ENCODE results near the gene MAP3K21. TPM values are rescaled to one million over a fixed set of nuclear protein-coding genes. Genes with fewer than 3 reads are reported as not detected.
A peak's percentile ranks its signal among the peaks of the same experiment; 100 is the strongest.

MAP3K21 gene
- total and polyA plus RNA-seq, 9 of the 15 experiments (the other 6 are each of a cell fraction or from before 2014, with no cell fraction given): 0.23 to 0.86 (median 0.49) TPM

- Histone ChIP-seq H3K4me2 (ENCODE audit: insufficient read depth, low read length) (no peak overlapping the region), H3K27me3 (ENCODE audit: control insufficient read depth in 2 of 2, insufficient read depth in 2 of 2, low read length in 2 of 2) (peaks cover 13 to 34% of the 10 kb centered on the region in 2 experiments; a peak in 4 of 5 replicates), H3K9me1 (ENCODE audit: control insufficient read depth, insufficient read depth, low read length) (no peaks in the 10 kb centered on the region), H3K4me1 (replicated peaks in 1 of 2; ENCODE audit: control insufficient read depth in 2 of 2, insufficient read depth in 2 of 2, low read length in 2 of 2) (no peaks in the 10 kb centered on the region), H4K20me1 (replicated peaks; ENCODE audit: control insufficient read depth, insufficient read depth, low read length) (no peaks in the 10 kb centered on the region), H3K9ac (ENCODE audit: insufficient read depth in 1 of 2, low read depth in 2 of 2, low read length in 2 of 2) (no peak overlapping the region), H3K36me3 (ENCODE audit: control insufficient read depth, insufficient read depth, low read length) (no peaks in the 10 kb centered on the region), H2AFZ (ENCODE audit: low read depth, low read length) (no peak overlapping the region), H3K4me3 (no peak overlapping the region), H3K27ac (ENCODE audit: extremely low read depth, low read depth, low read length) (no peak overlapping the region), H3K9me3 (replicated peaks; ENCODE audit: control insufficient read depth, insufficient read depth, low read depth, low read length) (no peaks in the 10 kb centered on the region), H3K79me2 (ENCODE audit: control insufficient read depth, insufficient read depth, low read length) (no peaks in the 10 kb centered on the region)
- intact Hi-C loops (cut with micrococcal nuclease): no loop called here
- no TSS peak for BruUV-seq (replicated peaks)
- ATAC-seq (no peak), DNase-seq (ENCODE audit: extremely low read depth in 1 of 4, low spot score in 3 of 4) (no peak), FAIRE-seq (peak; percentile 11)
- ChIA-PET CTCF (ENCODE audit: low intra/inter-chr PET ratio) (interaction anchor here (1.5 kb wide), 1 partner anchor 71 kb away, joined by 3 read pairs; no protein-coding TSS in a partner anchor), POLR2A (no interaction called here)
- in situ Hi-C loops (cut with MboI): loop anchor here (25.0 kb wide), 1 partner anchor 687 kb away; no protein-coding TSS in a partner anchor
- TF ChIP-seq SP2 (IDR thresholded peaks at IDR 0.05; ENCODE audit: extremely low read depth, low read depth, low read length, poor library complexity, severe bottlenecking) (no peak), FOXK1 (CRISPR knock-in tag; IDR thresholded peaks at IDR 0.05; ENCODE audit: borderline replicate concordance) (no peak), VEZF1 (CRISPR knock-in tag; IDR thresholded peaks at IDR 0.05) (no peak), PURB (CRISPR knock-in tag; IDR thresholded peaks at IDR 0.05; ENCODE audit: low read depth) (no peak), RBM14 (IDR thresholded peaks at IDR 0.05; ENCODE audit: borderline replicate concordance, insufficient read depth, low read depth, low read length) (no peak), ZNF280B (CRISPR knock-in tag; IDR thresholded peaks at IDR 0.05) (no peak), CHD2 (IDR thresholded peaks at IDR 0.05; ENCODE audit: low read depth, low read length) (no peak), TCFL5 (CRISPR knock-in tag; conservative IDR thresholded peaks at IDR 0.05) (no peak), HINFP (tag; conservative IDR thresholded peaks at IDR 0.05; ENCODE audit: low read depth) (no peak), PPARD (CRISPR knock-in tag; IDR thresholded peaks at IDR 0.05) (no peak), TEAD4 (IDR thresholded peaks at IDR 0.05; ENCODE audit: low read length) (no peak), TEAD4 (CRISPR knock-in tag; IDR thresholded peaks at IDR 0.05; ENCODE audit: borderline replicate concordance) (no peak)
- WGBS (ENCODE audit: insufficient coverage, low coverage, missing lambda C conversion rate): 2% methylated on average over 2 of the region's 2 CpGs
Measured at GRCh38 chr1:233375653-233376052, 48.1 kb downstream of the MAP3K21 start.
